ENCODE results near the gene SH2B2.

Gene SH2B2

DNA sequence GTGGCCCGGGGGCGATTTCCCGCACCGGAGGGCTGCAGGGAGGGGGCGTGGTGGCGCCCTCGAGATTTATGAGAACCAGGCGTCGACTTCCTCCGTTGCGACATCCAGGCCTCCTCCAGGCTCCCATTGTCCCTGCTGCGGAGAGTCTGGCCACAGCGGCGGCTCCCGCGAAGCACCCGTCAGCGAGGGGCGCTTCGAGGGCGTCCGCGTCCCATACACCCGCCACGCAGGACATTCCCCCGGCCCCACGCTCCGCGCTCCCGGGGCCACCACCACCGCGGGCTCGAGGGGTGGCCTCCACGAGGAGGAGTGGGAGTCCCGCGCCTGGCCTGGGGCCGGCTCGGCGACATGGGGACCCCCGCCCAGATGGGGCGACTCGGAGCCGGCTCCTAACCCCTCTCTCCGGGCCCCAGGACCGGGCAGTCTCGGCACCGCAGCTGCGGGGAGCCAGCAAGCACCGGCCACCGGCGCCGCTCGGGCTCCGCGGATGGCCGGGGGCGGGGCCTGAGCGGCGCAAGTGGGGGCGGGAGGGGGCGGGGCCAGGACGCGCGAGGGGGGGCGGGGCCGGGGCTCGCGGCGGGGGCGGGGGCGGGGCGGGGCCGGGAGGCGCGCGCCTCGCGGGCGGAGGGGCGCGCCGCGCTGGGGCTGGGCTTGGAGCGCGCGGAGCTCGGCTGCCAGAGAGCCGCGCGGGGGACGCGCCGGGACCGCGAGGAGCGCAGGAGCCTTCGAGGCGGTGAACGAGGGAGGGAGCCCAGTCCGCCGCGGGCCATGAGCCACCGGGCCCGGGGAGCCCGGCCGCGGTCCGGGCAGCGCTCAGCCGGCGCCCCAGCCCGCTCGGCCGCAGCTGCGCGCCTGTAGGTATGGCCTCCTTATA, at the start of gene SH2B2:
Gene SH2B2, plus strand, starts transcription at position 632 of the 874 bp plus-strand sequence. CDS start 13,683 bp downstream, outside the sequence.
- DNase-seq, result peak; percentile 76

- DNase-seq, result no peak
Observed at GRCh38 chr7:102239206-102239820, 47.4 kb upstream of the SH2B2 start.

DNA sequence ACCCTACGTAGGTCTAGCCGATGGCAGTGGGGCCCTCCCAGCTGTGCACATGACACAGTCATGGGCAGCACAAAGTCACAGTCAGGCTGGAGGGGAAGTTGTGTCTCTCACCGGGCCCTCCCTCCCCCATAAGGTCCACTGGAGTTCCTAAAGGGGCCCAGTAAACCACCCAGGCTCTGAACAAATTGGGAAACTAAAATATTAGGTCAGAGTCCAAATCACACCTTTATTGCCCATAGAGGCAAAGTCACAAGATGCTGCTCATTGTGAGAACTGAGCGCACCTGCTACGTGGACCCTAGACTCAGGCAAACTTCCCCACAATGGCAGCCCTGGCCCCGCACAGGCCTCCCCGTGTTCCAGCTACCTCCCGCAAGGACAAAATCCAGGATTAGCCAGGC, 45.2 kb upstream of the SH2B2 start:
- DNase-seq, result no peak

GRCh38 chr7:102244601-102245000, 42.1 kb upstream of the SH2B2 start:
- no peak for DNase-seq

- no peak for DNase-seq
Observed at GRCh38 chr7:102248081-102248455, 38.6 kb upstream of the SH2B2 start.

GRCh38 chr7:102248456-102249395, 37.9 kb upstream of the SH2B2 start:
- DNase-seq, result no peak

- DNase-seq, result no peak
Observed at GRCh38 chr7:102251531-102252365, 34.9 kb upstream of the SH2B2 start.

- peak; percentile 64 for DNase-seq
Observed at GRCh38 chr7:102252366-102252982, 34.2 kb upstream of the SH2B2 start.

- DNase-seq, result no peak
Observed at GRCh38 chr7:102253066-102253972, 33.3 kb upstream of the SH2B2 start.

DNA sequence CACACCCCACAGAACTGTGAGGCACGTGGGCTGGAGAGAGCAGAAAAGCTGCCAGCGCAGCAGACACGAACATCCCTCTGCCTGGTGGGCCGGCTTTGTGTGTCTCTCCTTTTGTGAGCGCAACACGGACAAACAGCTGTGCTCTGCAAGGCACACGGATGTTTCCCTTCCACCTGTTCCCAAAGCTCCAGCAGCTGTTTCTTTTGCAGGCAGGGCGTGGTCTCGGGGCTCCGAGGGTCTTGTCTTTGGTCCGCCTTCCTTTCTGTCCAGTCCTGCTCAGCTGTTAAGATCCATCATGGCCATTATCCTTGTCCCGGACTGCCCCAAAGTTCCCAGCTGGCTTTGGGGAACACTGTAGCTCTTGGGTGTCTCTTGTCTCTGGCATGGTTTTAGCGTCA, 32.7 kb upstream of the SH2B2 start:
- DNase-seq, result no peak

DNA sequence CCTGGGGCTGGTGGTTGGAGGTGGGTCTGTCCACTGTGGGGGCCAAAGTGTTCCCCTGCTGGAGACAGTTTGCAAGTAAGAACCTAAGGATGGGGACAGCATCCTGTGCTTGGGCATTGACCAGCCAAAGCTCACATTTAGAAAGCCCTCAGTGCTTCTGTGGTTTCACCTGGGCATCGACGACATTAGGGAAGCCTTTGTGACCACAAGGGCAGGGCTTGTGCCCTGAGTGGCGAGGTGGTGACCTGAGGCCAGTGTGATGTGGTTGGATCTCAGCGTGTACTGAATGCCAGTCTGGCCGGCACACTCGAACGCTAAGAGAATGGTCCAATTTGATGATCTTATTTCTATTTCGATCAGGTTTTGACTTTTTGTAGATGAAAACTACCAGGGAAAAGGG, 32.1 kb upstream of the SH2B2 start:
- no peak for DNase-seq

- no peak for DNase-seq
Observed at GRCh38 chr7:102255501-102255900, 31.2 kb upstream of the SH2B2 start.

GRCh38 chr7:102255916-102256315, 30.8 kb upstream of the SH2B2 start:
- no peak for DNase-seq

GRCh38 chr7:102258073-102258748, 28.5 kb upstream of the SH2B2 start:
- no peak for DNase-seq

DNA sequence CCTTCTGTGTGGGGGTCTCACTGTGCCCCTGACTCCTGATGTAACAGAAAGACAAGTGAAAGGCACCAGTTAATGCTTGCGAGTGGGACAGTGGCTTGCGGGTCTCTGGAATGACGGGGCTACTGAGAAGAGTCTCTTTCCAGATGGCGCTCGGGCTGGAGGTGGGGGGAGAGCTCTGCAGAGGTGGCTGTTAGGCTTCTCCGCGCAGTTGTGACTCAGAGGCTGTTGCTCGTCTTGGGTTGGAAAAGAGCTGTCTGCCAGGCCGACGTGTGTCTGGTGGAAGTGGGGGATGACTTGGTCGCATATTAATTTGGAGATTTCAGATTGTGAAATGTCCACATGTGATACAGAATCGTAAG, 27.9 kb upstream of the SH2B2 start:
- no peak for DNase-seq

- no peak for DNase-seq
Observed at GRCh38 chr7:102260856-102261255, 25.8 kb upstream of the SH2B2 start.

DNA sequence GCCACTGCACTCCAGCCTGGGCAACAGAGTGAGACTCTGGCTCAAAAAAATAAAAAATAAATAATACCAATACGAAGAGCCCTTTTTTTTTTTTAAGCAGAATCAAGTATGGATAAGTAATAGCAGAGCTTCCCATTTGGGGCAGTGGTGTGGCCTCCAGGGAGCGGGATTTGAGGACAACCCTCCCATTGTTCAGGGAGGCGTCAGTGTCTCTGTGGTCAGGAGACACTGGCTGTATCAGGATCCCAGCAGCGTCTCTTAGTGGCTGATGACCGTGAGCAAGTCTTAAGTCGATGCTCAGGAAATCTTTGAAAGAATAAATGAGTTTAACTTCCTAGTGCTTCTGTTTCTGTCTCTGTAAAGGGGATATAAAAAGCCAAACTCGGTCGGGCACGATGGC, 25.2 kb upstream of the SH2B2 start:
- no peak for DNase-seq

DNA sequence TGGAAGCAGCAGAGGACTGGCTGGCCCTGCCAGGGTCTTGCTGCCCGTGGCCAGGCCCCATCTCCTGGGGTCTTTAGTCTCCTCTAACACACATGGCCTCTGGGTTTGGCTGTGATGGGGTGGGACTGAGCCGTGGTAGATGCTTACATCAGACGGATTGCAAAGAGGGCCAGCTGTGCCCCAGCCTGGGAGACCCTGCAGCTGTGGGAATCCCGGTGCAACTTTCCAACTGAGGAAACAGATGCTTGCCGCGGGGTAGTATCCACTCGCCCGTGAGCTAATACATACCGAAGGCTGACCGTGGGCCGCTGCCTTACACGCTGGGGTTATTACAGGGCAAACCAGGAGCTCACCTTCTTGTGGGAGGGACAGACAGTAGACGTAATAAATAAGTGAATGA, 24.1 kb upstream of the SH2B2 start:
- DNase-seq, result no peak

DNA sequence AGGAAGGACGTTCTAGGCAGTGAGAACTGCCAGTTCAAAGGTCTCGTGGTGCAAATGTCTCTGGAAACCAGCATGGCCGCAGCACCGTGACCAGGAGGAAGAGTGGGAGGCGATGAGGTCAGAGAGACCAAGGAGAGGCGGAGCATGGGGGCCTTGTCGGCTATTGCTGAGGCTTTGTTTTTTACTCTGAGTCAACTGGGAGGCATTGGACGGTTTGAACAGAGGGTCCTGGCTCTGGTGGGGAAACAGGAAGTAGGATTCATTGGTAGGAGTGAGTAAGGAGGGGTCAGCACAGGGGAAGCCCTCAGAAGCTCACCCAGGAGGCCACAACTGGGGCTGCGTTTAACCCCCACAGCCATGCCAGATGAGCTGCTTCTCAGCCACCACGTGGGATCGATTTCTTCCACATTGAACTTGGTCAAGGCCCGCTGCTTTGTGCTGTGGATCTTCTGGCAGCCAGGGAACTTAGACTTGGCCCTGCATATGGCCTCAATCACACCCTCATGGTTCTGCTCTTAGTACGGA, 22.2 kb upstream of the SH2B2 start:
- peak; percentile 28 for DNase-seq

DNA sequence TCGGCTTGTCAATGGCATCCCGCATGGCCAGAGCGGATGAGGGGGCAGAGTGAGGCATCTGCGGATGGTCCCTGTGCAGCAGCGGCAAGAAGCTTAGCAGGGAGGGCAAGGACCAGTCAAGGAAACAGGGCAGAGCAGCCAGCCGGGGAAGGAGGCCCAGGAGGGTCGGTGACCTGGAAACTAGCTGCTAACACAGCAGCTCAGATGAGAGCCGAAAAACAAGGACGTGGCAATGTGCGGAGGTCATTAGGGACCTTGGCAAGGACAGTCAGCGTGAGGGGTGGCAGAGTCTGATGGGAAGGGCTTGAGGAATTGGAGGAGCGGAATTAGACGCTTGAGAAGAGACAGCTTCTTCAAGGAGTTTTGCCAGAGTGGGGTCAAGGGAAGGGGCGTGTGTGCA, 20.1 kb upstream of the SH2B2 start:
- DNase-seq, result no peak
